Ishikawa (cell line): ENCODE data around the gene TNIP1.
A peak's percentile ranks its signal among the peaks of the same experiment; 100 is the strongest.

Experiments
- CEBPB ChIP-seq: IDR thresholded peaks from 2 replicates; pipeline ENCODE4 v1.6.1; 2012
- CREB1 ChIP-seq: IDR thresholded peaks from 2 replicates; pipeline ENCODE4 v1.6.1; 2012; ENCODE audit warnings: low read depth
- EGR1 ChIP-seq: IDR thresholded peaks from 2 replicates; pipeline ENCODE4 v1.6.1; 2012
- EP300 ChIP-seq: IDR thresholded peaks from 2 replicates; pipeline ENCODE4 v1.6.1; 2012; ENCODE audit warnings: borderline replicate concordance
- FOXM1 ChIP-seq: IDR thresholded peaks from 2 replicates; pipeline ENCODE4 v1.6.1; 2012; ENCODE audit warnings: low read depth, borderline replicate concordance
- MAX ChIP-seq: IDR thresholded peaks from 2 replicates; pipeline ENCODE4 v1.6.1; 2012
- NFIC ChIP-seq: IDR thresholded peaks from 2 replicates; pipeline ENCODE4 v1.6.1; 2012
- RAD21 ChIP-seq: IDR thresholded peaks from 2 replicates; pipeline ENCODE4 v1.6.1; 2012; ENCODE audit warnings: low read depth
- REST ChIP-seq: IDR thresholded peaks from 2 replicates; pipeline ENCODE4 v1.6.1; 2012; ENCODE audit warnings: low read depth, mild to moderate bottlenecking
- TAF1 ChIP-seq: IDR thresholded peaks from 2 replicates; pipeline ENCODE4 v1.6.1; 2012; ENCODE audit warnings: low read depth, mild to moderate bottlenecking
- TCF12 ChIP-seq: IDR thresholded peaks from 2 replicates; pipeline ENCODE4 v1.6.1; 2012; ENCODE audit warnings: low read depth
- TEAD4 ChIP-seq: IDR thresholded peaks from 2 replicates; pipeline ENCODE4 v1.6.1; 2012
- USF1 ChIP-seq: IDR thresholded peaks from 2 replicates; pipeline ENCODE4 v1.6.1; 2012
- YY1 ChIP-seq: IDR thresholded peaks from 2 replicates; pipeline ENCODE4 v1.6.1; 2012; ENCODE audit warnings: low read depth
- ZBTB7A ChIP-seq: IDR thresholded peaks from 2 replicates; pipeline ENCODE4 v1.6.1; 2012; ENCODE audit warnings: low read depth

The TNIP1 gene

GRCh38 chr5:150993826-150994412 is 86.9 kb downstream of the TNIP1 start:
- TF ChIP-seq ZBTB7A = no peak
- no peak for TF ChIP-seq USF1
- no peak for TF ChIP-seq EGR1
- TF ChIP-seq NFIC = no peak
- no peak for TF ChIP-seq TEAD4
- TF ChIP-seq RAD21 = no peak
- no peak for TF ChIP-seq YY1
- no peak for TF ChIP-seq TAF1
- no peak for TF ChIP-seq MAX
- TF ChIP-seq REST = no peak
- no peak for TF ChIP-seq CEBPB
- TF ChIP-seq FOXM1 = no peak
- TF ChIP-seq CREB1 = no peak

GRCh38 chr5:150993422-150993821 is 87.4 kb downstream of the TNIP1 start:
- TF ChIP-seq NFIC = no peak
- TF ChIP-seq RAD21 = no peak
- TF ChIP-seq YY1 = no peak
- TF ChIP-seq TCF12 = no peak
- TF ChIP-seq EGR1 = no peak
- TF ChIP-seq ZBTB7A = no peak
- no peak for TF ChIP-seq EP300
- no peak for TF ChIP-seq MAX
- TF ChIP-seq TEAD4 = no peak
- TF ChIP-seq TAF1 = no peak
- no peak for TF ChIP-seq CEBPB
- TF ChIP-seq CREB1 = no peak
- no peak for TF ChIP-seq FOXM1
- no peak for TF ChIP-seq REST
- TF ChIP-seq USF1 = no peak

DNA sequence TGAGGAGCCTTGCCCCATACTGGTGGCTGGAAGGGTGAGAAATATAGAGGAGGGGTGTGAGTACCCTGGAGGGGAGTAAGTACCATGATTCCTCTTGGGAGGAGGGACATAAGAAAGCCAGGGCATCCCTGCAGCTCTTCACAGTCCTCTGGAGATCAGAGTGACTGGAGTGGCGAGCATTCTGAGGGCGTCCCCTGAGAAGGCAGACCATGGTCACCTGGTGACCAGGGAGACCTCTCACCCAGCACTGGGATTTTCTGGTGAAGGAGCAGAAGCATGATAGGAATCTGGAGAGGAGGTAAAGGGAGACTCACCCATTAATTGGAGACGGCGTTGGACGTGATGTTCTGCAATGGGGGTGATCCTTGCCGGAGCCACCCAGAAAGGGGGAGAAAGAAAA is 88.1 kb downstream of the TNIP1 start:
- TF ChIP-seq RAD21 = no peak
- no peak for TF ChIP-seq NFIC
- TF ChIP-seq MAX = no peak
- no peak for TF ChIP-seq CEBPB
- TF ChIP-seq EGR1 = no peak
- no peak for TF ChIP-seq ZBTB7A
- TF ChIP-seq FOXM1 = no peak
- no peak for TF ChIP-seq USF1

GRCh38 chr5:150989695-150990094 is 91.1 kb downstream of the TNIP1 start:
- TF ChIP-seq RAD21 (peak; percentile 52), ZBTB7A (no peak)

DNA sequence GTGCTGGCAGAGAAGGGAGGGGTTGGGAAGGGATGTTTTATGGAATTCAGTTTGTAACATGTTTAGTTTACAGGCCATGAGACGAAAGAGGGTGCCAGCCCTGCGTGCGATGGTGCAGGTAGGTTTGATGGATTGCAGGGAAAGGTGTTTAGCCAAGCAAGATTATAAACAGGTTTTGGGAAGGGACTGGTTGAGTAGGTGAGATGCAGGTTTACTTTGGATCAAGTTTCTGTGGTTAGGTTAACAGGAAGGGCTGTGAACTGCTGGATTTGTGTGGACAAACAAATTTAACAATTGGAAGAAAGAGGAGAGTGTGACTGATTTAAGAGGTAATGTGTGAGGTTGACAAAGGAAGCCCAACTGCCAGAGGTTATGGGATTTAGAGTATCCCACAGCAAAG is 93.1 kb downstream of the TNIP1 start:
- TF ChIP-seq EP300 (no peak), REST (no peak), ZBTB7A (no peak), MAX (no peak)
